CD4-positive, alpha-beta T cell treated with Interleukin-17A for 4 hours (primary cell): ENCODE measurements around the gene ZNF611.
A peak's percentile ranks its signal among the peaks of the same experiment; 100 is the strongest.
"Not testable (repeated sequence)": the region's sequence is repeated elsewhere in the genome, so short reads cannot be mapped to it uniquely, and the experiment has no call there.

Experiments used
- DNase-seq: peaks from one replicate; pipeline ENCODE4 v3.0.0-alpha.2; 2020; ENCODE audit warnings: mixed read lengths

The ZNF611 gene

DNA sequence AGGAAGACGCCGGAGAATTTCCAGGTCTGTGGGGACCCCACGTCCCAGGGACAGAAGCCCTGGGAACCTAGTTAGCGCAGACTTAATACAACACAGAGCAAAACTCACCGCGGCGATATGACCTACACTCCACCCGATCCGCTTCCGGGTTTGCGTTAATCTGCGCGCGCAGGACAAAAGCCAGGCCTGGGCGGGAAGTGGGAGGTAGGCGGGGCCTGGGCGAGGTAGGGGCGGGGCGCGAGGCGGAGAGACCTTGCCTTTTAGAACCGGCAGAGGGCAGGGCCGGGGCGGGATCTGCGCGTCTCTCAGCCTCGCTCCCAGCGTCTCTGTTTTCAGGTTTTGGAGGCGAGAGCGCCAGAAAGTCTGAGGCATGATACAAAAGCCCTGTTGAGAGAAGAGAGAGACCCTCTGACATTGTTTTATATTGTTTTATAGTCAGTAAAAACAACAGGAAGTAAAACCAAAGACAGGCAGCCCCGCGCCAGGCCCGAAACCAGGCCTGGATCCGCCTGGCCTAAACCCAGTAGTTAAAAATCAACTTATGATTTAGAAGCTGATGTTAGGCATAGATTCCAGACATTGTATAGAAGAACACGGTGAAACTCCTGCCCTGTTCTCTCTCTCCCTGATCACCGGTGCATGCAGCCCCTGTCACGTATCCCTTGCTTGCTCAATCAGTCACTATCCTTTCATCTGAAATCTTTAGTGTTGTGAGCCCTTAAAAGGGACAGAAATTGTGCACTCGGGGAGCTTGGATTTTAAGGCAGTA lies at the start of gene ZNF611:
Gene ZNF611 (minus strand): TSS at position 152 of the 769 bp plus-strand sequence. CDS start 19,150 bp downstream, outside the sequence.
- DNase-seq: peak; percentile 100

DNA sequence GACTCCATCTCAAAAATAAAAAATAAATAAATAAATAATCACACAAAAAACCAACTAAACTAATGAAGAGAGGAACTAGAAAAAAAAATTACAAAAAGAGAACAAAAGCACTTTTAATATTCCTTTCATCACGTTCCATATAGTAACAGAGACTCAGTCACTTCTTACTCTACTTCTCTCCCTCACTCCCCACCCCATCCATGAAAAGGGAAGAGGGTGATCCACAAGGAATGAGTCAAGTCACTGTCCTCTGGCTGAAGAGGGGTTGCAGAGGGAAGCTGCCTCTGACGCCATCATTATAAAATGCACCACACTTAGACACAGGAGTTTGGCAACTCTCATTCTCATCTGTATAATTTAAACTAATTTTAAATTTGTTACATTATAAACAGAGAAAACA lies 48.0 kb upstream of the ZNF611 start:
- not testable (repeated sequence) for DNase-seq

- DNase-seq: peak; percentile 26
Observed at GRCh38 chr19:52778811-52779210, 44.0 kb upstream of the ZNF611 start.

DNA sequence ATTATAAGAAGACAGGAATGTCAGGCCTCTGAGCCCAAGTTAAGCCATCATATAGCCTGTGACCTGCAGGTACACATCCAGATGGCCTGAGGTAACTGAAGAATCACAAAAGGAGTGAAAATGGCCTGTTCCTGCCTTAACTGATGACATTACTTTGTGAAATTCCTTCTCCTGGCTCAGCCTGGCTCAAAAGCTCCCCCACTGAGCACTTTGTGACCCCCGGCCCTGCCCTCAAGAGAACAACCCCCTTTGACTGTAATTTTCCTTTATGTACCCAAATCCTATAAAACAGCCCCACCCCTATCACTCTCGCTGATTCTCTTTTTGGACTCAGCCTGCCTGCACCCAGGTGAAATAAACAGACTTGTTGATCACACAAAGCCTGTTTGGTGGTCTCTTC lies 21.6 kb upstream of the ZNF611 start:
- not testable (repeated sequence) for DNase-seq

GRCh38 chr19:52749780-52750179 lies 14.9 kb upstream of the ZNF611 start:
- DNase-seq: no peak

DNA sequence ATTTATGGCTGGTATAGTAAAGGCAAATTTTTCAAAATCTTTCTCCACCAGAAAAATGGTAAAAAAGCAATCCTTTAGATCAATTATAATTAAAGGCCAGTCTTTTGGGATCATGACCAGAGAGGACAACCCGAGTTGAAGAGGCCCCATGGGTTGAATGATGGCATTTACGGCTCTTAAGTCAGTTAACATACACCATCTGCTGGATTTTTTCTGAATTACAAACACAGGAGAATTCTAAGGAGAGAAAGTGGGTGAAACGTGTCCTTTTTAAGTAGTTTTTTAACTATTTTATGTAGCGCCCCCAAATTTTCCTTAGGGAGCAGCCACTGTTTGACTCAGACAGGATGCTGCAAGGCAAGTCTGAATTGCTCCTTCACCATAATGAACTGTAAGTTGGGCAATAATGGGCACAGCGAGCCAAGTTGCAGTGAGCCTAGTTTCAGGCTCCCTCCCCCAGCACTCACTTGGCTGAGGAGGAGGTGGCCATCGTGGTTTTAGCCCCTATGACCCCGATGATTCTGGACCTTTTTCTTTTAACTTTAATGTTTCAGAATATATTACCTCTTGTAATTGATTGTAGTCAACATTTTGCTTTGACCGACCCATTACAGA lies 13.6 kb upstream of the ZNF611 start:
- peak; percentile 35 for DNase-seq

- DNase-seq: peak; percentile 23
Observed at GRCh38 chr19:52745919-52746318, 11.1 kb upstream of the ZNF611 start.

DNA sequence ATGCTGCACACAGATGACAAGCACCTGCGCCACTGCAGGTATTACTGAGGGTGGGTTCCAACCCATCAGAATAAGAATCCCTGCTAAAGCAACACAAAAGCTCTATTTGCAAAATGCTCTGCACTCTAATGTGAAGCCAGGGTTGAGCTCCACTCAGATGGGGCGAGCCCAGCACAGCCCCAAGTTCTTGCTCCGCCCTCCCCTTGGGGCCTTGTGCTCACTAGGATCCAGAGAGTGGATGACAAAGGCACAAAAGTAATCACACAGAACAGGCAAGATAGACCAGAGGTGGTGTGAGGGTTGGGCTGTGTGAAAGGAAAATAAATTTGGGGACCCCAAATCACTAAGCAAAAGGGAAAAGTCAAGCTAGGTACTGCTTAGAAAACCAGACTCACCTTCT lies 8.2 kb upstream of the ZNF611 start:
- DNase-seq: no peak

DNA sequence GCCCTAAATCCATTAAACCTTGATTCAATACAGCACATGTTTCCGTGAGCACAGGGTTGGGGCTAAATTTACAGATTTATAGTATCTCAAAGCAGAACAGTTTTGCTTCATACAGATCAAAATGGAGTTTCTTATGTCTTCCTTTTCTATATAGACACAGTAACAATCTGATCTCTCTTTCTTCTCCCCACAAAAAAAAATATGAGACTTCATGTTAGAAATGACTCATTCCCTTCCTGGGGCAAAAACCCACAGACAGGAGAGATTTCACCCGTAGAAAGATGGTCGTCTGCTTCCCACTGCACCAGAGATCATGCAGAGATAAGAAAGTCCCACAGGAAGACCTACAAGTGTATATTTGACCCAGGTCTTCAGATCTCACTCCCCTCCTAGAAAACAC lies 7.7 kb upstream of the ZNF611 start:
- DNase-seq: no peak

DNA sequence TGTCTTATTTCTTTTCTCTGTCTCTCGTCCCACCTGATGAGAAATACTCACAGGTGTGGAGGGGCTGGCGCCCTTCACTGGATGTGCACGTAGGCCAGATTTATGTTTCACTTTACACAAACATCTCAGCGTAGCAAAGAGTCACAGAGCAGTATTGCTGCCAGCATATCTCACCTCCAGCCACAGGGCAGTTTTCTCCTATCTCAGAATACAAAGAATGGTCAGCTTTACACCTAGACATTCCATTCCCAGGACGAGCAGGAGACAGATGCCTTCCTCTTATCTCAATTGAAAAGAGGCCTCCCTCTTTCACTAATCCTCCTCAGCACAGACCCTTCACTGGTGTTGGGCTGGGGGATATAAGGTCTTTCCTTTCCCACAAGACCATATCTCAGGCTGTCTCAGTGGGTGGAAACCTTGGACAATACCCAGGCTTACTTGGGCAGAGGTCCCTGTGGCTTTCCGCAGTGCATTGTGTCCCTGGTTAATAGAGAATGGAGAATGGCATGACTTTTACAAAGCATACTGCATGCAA lies 7.2 kb upstream of the ZNF611 start:
- no peak for DNase-seq

GRCh38 chr19:52741371-52741770 lies 6.5 kb upstream of the ZNF611 start:
- DNase-seq: not testable (repeated sequence)

DNA sequence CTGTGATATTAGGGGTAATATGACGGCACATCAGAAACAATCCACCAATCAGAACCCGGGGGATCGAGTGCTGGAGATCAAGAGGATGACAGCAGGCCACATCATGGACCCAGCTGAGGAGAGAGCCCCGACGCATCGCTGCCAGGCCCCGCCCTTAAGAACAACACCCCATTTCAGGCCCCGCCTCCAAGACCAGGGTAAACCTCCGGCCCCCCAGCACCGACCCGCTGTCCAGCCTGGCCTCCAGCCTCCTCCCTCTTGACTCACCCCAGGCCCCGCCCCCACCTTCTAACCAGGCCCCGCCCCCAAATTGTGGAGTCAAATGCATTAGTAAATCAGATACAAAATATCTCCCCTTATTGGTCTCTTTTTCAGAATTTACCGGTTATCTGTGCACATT lies 4.7 kb upstream of the ZNF611 start:
- DNase-seq: no peak

DNA sequence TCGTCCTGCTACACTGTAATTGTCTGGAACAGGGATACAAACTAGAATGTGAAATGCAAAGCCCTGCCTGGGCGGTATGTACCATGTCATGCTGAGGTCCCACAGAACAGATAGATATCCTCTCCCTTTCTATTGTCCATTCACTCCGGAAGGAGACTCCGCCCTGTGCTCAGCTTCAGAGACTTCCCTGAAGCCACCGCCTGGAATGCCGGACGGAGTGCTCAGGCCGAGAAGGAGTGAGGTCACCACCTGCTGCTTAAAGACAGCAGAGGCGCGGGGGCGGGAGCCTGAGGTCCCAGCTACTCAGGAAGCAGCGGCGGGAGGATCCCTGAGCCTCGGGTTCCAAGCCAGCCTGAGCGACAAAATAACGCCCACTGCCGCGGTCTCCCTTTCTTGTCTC lies 890 bp upstream of the ZNF611 start:
- DNase-seq: peak; percentile 11

DNA sequence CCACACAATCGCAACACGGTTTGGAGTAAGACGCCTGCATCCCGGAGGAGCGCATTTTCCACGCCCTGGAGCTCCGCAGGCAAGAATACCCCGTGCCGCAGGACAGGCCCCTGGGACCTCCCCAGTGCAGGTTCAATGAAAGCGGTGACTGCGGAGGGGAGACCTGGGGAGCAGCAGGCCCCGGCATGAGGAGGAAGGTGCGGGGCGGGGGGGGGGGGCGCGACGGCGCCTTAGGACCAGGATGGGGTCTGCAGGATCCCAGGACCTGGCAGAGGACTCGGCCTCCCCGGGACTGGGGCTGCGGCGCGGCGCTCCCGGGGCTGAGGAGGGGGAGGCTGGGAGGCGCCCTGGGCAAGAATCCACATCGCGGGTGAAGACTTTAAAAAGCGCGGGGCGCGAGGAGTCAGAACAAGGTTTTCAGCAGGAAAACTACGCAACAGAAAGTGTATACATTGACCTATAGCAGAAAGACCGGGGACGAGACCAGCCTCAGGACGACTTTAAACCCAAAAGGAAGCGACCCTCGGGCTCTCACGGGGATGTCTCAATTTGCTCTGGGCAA lies 432 bp downstream of the ZNF611 start:
- DNase-seq: no peak

GRCh38 chr19:52726051-52726450 lies 8.8 kb downstream of the ZNF611 start:
- DNase-seq: not testable (repeated sequence)

- DNase-seq: no peak
Observed at GRCh38 chr19:52725528-52725961, 9.3 kb downstream of the ZNF611 start.

DNA sequence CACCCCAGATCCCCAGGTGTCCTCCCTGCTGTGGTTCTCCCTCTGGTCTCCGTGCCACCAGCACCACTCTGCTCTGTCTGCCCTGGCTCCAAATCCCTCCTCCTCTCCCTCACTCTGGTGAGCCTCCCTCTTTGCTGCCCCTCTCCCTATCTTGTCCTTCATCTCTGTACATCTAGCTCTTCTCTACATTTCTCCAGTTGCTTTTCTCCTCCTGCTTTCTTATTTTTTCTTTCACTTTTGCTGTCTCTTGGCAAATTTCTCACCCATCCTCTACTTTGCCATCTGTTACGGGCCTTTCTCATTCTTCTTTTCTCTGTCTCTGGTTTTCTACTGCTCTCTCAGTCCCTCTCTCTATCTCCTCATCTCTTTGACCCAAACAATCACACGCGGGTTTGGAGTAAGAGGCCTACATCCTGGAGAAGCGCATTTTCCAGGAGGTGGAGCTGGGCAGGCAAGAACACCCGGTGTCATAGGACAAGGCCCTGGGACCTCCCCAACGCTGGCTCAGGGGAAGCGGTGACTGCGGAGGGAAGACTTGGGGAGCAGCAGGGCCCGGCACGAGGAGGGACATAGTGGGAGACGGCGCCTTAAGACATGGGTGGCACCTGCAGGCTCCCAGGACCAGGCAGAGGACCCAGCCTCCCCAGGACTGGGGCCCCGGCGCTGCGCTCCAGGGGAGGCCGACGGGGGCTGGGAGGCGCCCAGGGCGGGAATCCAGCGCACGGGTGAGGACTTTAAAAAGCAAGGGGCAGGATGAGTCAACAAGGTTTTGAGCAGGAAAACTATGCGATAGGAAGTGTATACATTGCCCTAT lies 9.9 kb downstream of the ZNF611 start:
- no peak for DNase-seq

DNA sequence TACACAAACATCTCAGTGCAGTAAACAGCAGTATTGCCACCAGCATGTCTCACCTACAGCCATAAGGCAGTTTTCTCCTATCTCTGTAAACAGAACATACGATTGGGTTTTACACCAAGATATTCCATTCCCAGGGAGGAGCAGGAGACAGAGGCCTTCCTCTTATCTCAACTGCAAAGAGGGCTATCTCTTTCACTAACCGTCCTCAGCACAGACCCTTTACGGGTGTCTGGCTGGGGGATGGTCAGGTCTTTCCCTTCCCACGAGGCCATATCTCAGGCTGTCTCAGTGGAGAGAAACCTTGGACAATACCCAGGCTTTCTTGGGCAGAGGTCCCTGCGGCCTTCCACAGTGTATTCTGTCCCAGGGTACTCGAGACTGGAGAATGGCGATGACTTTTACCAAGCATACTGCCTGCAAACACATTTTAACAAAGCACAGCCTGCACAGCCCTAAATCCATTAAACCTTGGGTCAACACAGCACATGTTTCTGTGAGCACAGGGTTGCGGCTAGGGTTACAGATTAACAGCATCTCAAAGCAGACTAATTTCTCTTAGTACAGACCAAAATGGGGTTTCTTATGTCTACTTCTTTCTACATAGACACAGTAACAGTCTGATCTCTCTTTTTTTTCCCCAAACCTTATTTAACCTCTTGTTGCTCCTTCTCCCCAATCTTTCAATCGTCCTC lies 10.8 kb downstream of the ZNF611 start:
- DNase-seq: not testable (repeated sequence)

DNA sequence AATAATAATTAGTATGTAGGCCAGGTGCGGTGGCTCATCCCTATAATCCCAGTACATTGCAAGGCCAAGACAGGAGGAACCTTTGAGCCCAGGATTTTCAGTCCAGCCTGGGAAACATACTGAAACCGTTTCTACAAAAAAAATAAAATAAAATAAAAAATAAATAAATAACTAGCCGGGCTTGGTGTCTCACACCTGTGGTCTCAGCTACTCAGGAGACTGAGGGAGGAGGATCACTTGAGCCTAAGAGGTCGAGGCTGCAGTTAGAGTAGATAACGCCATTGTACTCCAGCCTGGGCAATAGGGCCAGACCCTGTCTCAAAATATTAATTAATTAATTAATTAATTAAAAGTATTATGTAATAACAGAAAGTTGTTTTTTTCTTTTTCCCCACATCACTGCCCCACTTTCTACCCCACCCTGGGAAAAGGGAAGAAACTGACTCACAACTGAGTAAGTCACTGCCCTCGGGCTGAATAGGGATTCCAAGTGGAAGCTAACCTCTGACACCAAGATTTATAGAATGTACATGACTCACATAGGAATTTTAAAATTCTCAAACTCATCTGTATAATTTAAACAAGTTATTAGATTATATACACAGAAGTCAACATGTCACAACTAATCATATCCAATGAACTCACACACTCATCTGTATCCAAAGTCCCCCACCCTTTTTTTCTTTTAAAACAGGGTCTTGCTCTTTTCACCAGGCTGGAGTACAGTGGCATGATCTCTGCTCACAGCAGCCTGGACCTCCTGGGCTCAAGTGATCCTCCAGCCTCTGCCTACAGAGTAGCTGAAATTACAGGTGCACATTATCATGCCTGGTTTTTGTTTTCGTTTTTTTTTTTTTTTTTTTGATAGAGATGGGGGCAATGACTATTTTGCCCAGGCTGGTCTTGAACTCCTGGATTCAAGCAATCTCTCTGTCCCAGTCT lies 12.5 kb downstream of the ZNF611 start:
- DNase-seq: no peak

DNA sequence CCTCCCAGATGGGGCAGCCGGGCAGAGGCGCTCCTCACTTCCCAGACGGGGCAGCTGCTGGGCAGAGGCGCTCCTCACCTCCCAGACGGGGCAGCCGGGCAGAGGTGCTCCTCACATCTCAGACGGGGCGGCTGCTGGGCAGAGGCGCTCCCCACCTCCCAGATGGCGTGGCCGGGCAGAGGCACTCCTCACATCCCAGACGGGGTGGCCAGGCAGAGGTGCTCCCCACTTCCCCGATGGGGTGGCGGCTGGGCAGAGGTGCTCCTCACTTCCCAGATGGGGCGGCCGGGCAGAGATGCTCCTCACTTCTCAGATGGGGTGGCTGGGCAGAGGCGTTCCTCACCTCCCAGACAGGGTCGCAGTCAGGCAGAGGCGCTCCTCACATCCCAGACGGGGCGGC lies 14.3 kb downstream of the ZNF611 start:
- DNase-seq: not testable (repeated sequence)

- no peak for DNase-seq
Observed at GRCh38 chr19:52716522-52716921, 18.3 kb downstream of the ZNF611 start.
